HG03066 (cell line): Measurements from ENCODE around the gene CEP72.
"Not testable (repeated sequence)": the region's sequence is repeated elsewhere in the genome, so short reads cannot be mapped to it uniquely, and the experiment has no call there.

Experiments
- ATAC-seq: cut with Tn5 transposase; IDR thresholded peaks from one replicate; pipeline ENCODE4 v1.9.1; 2021; ENCODE audit warnings: low read depth; ENCODE audit not compliant: unreplicated experiment

Gene CEP72

DNA sequence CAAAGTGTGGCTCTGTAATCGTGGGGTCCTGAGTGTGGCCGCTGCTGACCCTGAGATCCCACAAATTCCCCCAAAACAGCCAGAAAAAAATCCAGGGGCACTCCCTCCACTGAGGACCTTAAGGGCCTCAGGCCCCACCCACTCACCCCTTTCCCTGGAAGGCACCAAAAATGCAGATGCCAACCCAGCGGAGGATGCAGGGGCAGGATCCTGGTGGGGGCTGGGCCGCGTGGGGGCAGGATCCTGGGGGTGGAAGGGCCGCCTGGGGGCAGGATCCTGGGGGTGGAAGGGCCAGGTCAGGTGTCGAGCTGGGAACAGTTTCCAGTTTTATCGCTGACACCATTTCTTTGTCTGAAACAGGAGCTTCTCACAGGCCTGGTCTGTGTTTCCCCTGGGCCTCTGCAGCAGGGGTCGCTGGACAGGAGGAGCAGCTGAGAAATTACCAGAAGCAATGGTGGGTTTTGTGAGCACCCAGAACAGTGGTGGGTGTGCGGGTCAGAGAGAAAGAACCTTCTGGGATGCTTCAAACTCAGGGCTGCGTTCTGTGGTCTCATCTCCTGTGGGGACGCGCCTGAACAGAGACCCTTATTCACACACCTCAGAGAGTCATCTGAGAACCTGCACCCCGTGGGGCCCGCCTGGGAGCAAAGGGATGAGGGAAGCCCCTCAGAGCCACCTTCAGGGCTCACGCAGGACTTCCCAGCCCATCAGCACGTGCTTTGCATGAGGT lies 67.2 kb downstream of the CEP72 start:
- not testable (repeated sequence) for ATAC-seq

DNA sequence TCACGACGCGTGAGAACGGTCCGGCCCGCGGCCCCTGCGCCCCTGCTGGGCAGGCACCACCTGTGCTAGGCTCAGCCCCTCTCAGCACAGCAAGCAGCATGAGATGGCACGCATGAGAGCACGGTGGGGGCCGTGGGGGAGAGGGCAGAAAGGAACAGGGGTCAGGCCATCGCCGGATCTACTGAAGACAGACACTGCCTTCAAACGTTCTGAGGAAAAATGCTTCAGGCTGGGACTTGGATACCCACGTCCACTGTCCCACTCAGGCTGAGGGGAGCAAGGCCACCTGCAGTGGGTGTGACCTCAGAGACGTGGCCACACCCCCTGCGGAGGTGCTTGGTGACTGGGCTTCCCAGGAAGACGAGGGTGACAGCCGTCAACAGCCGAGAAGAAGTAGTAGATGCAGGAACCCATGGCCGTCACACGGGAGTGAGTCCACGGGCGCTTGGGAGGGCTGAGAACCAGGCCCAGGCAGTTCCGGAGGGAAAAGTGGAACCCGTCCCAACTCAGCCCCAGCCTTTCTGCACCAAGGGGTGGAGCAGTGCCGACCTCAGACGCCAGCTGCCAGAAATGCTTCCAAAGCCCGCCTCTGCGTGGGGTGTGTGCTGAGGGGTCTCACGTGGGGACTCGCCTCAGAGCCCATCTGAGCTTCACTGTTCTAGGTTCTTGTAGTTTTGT lies 68.1 kb downstream of the CEP72 start:
- ATAC-seq: not testable (repeated sequence)

DNA sequence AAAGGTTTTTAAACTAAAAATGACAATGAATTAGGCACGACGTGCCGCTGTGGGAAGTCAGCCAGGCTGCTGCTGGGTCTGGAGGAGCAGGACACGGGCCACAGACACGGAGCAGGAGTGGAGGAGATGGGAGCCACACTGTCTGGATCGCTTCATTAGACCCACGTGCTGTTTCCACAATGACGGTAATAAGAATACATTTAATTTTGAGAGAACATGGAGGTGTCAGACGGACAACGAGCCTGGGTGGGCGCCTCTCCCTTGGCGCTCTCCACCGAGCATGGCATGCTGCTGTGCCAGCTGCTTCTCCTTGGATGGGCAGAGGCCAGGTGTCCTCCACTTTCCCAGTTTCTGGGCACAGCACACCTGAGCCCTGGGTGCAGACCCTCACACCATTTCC lies 68.7 kb downstream of the CEP72 start:
- not testable (repeated sequence) for ATAC-seq

DNA sequence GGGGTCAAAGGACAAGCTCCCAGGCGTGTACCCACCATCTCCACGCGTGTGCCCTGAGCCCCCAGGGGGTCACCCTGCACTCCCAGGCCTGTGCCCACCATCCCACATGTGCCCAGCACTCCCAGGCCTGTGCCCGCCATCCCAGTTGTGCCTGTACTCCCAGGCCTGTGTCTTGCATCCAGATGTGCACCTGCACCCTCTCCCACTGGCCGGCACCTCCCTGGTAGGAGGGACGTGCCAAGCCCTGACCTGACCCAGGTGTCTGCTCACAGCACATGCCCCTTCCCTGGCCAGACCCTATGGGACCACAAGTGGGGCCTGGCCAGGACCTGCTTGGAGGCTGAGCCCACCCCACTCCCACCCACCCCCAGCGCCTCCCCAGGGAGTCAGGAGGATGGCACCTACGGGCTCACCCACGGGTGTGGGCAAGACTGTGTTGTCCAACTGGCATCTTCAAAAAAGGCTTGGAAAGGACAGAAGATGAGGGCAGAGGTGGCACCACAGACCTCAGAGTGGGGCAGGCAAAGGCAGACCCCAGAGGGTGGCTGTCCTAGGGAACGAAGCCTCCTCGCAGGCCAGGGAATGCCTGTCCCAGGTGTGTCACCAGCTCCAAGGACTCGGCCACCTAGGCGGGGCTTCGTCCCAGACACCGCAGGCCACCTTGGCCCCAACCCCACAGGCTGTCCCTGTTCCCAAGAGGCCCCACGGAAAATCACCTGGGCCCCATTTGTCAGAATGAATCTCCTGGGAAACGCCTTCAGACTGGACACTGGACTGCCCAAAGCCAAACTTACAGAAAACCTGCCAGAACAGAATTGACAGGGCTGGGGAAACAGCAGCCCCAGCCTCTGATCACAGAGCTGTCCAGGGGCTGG lies 69.4 kb downstream of the CEP72 start:
- ATAC-seq: not testable (repeated sequence)

DNA sequence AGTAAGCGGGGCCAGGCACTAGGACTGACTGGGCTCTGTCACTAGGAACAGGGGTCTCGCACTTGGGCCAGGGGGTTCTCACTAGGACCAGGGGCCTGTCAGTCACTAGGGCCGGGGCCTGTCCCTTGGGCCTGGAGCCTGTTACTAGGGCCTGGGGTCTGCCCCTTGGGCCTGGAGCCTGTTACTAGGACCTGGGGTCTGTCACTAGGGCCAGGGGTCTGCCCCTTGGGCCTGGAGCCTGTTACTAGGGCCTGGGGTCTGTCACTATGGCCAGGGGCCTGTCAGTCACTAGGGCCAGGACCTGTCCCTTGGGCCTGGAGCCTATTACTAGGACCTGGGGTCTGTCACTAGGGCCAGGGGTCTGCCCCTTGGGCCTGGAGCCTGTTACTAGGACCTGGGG lies 70.1 kb downstream of the CEP72 start:
- not testable (repeated sequence) for ATAC-seq

DNA sequence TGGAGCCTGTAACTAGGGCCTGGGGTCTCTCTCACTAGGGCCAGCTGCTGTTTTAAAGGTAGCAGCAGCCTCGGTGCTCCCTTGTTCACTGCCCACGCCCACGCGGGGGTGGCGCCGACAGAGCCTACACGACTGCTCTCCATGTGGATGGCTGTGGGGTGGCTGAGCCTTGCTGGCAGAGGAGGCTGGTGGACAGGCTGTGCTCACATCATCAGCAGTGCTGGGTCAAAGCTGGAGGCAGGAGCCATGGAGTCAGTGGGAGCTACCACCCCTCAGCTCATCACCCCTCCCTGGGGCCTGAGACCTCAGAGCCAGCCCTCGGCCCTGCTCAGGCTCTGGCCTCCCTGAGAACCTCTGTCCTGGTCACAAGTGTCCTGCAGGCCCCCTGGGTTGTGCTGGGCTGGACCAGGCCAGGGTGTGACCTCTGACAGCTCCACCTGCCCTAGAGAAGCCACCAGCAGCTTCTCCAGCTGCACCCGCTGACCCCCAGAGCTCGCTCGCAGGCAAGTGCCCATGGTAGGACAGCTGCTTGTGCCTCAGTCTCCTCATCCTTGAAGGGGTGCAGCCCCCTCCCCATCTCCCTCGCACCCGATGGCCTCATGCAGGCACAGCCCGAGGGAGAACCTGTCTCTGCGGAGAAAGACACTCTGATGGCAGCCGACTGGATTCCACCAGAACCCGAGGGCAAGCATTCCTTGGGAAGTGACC lies 70.7 kb downstream of the CEP72 start:
- not testable (repeated sequence) for ATAC-seq

DNA sequence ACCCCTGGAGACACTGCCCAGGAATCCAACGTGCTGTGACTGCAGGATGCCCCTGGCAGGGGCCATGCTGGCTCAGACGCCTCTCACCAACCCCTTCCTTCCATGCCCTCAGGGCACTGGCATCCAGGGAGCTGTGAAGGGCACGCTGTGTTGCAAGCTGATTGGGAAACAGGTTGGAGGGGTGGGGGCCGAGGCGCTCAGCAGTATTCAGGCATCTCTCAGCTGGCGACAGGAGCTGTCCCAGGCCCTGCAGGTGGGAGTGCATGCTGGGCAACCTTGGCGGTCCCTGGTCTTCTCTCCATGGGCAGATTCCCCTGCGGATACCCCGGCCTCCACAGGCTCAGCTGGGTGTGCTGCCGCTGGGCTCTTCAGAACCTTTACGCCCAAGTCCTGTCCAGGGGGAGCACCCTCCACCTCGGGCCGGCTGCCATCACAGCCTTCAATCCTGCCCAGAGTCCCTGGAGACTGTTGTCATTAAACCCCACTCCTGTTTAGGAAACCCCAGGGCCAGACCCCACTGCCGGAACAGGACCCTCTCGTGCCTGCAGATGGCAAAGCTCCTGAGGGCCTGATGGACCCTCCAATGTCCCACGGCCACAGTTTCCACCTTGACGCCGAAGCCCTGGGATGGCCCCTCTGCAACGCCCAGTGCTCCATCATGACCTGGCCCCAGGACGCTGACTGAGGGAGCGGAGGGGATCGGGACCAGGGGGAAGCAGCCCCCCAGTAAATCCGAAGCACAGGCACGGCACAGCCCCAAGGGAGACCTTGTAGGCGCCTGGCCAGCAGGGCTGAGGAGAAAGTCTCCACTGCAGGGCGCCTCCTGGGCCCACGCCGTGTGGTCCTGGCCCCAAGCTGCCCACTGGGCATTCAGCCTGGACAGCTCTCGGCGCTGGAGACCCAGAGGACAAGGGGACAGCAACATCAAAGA lies 71.7 kb downstream of the CEP72 start:
- ATAC-seq: no peak

DNA sequence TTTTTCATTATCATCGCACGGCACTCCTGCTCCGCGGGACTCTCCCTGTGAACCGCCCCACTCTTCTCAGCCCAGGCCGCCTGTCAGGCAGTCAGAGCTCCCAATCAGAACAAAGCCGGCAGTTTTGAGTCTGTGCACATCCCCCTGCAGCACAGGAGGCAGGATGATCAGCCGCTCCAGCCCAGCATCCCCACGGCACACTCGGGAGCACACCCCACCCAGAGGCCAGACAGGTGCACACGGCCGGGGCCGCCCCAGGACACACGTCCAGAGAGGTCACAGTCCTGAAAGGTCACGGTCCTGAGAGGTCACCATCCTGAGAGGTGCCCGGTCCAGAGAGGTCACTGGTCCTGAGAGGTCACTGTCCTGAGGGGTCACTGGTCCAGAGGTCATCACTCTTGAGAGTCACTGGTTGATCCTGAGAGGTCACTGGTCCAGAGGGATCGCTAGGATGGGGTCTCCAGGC lies 72.6 kb downstream of the CEP72 start:
- no peak for ATAC-seq

DNA sequence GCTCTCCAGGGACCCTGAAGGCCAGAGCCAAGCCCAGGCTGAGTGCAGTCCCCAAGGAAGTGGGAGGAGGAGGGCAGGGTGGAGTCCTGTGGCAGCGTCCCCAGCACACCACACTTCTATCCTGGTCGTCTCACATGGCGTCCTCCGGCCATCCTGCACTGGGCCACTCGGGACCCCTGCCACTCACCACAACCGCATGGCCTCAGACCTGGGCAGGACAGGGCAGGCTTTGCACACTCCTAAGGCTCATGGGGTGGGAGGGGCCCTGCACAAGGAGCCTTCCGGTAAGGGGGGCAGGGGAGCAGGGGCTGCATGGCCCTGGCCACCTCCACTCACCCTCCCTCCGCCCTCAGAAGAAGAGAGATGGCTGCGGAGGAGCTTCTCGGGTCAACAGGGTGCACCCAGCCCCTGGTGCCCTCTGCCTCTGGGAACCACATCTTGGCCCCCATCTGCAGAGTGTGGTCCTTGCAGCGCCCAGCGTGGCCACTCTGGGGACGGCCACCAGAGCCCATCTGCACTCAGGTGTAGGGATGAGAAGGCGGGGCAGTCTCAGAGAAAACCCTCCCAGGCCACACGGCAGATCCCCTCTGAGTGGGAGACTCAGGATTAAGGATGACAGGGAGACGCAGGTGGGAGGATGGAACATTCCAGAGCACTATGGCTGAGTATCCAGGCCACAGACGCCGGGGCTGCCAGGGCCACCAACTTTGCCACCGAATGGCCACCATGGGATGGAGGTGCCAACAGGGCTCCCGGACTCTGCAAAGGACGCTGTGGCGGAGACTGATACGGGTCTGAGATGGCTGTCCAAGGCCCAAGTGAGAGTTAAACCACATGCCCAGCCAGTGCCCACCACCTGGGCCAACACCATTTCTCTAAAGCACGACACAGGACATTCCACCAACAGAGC lies 73.4 kb downstream of the CEP72 start:
- no peak for ATAC-seq

DNA sequence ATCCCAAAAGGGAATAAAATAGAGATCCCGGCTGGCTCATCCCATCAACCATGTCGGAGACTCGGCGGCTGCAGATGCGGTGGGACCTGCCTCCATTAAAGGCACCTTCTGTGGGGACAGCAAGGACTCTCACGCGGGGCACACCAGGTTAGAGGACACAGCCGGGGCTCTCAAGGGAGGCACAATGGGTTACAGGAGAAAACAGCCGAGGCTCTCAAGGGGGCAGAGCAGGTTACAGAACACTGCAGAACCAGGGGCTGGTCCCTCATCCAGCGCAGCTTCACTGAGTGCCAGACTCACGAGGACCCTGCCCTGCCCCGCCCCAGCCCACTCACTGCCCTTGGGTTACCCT lies 74.0 kb downstream of the CEP72 start:
- ATAC-seq: not testable (repeated sequence)

DNA sequence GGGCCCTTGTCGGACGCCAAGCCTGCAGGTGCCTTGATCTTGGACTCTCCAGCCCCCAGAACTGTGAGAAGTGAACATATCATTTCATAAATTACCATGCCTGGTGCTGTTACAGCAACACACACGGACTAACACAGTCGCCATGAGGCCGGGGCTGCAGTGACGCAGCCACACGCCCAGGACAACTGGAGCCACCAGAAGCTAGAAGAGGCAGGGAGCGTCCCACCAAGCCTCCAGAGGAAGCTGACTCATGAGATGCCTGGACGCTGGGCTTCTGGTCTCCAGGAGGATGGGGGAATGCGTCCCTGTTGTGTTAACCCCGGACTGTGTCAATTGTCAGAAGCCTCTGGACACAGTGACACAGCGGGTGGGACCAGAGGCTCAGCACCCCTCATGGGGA lies 74.8 kb downstream of the CEP72 start:
- ATAC-seq: not testable (repeated sequence)

DNA sequence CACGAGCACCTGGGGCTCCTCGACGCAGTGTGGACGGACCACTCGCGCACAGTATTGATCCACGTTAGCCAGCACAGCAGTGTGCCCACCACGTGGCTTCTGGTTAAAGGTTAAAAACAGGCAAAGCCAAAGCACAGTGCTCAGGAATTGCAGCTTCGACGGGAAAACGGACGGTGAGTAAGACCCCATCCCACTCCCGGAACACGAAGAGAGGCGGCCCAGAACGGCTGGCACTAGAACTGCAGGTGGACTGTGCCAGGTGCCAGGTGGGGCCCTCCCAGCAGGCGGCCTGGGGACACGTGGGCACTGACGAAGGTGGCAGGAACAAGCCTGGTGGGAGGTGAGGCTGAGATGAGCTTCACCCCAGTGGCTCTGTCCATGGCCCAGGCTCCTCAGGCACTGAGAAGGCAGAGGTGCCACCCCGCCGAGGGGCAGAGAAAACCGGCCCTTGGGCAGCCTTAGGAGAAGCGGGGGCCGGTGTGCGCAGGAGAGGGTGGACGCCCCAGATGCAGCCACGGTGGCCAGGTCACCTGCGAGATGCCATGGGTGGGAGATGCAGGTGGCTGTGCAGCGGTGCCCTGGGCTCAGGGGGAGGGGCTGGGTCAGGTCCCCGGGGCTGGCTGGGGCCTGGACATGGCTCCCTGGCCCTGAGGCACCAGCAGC lies 76.3 kb downstream of the CEP72 start:
- ATAC-seq: not testable (repeated sequence)

DNA sequence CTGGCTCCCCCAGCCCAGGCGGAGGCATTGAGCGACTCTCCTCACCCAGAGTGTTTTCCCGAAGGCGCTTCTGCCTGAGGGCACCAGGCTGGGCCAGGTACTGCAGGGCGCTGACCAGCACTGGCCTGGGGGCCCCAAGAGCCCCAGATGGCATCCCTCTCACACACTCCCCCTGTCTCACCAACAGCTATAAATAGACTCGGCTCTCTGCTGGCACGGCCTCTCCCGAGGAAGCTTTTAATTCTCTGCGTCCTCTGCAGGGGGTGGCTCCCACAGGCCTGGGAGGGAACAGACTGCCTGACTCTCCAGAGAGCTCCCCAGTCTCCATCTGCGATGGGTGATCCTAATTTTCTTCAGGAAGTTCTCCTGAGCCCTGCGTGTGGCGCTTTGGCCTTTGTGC lies 78.2 kb downstream of the CEP72 start:
- not testable (repeated sequence) for ATAC-seq

DNA sequence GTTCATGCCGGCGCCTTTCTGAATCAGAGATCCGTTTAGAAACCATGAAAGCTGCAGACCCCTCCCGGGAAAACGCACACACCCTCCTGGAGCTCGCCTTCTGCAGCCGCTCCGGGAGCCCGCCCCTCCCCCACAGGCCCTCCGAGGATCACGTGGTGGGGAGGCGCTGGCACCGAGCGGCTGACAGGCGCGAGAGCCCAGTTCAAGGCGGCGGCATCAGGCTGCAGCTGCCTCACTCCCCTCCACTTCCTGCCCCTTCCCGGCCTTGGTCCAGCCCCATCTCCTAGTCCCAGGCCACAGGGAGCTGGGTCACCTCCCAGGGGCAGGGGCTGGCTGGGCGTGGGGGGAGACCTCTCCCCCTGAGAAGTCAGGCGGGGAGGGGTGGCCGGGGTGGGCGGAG lies 78.9 kb downstream of the CEP72 start:
- not testable (repeated sequence) for ATAC-seq

DNA sequence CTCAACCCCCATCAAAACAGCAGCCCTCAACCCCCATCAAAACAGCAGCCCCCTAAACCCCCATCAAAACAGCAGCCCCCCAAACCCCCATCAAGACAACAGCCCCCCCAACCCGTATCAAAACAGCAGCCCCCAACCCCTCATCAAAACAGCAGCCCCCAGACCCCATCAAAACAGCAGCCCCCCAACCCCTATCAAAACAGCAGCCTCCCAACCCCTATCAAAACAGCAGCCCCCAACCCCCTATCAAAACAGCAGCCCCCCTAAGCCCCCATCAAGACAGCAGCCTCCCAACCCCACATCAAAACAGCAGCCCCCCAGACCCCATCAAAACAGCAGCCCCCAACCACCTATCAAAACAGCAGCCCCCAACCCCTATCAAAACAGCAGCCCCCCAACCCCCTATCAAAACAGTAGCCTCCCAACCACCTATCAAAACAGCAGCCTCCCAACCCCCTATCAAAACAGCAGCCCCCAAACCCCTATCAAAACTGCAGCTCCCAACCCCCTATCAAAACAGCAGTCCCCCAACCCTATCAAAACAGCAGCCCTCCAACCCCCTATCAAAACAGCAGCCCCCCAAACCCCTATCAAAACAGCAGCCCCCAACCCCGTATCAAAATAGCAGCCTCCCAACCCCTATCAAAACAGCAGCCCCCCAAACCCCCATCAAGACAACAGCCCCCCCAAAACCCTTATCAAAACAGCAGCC lies 79.8 kb downstream of the CEP72 start:
- ATAC-seq: no peak

DNA sequence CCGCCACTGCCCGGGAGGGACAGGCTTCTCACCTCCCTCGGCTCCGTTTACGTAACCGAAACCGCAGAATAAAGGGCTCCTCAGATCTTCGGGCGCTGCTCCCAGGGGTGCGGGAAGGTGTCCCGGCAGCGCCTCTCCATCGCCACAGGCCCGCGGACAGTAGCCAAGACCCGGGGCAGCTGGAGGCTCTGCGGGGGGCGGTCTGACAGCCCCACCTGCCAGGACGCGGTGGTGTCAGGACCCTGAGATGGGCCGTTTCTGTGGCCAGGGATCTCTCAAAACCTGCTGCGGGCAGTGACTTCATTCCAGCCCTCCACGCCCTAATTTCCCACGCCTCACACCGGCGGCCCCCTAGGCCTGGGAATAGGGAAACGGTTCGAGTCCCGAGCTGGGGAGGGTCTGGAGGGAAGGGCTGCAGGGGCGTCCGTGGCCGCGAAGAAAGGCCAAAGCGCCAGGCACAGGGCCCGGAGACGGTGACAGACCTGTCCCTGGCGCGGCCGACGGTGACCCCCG lies 80.4 kb downstream of the CEP72 start:
- ATAC-seq: peak; percentile 3
